HepG2 (cell line): ENCODE results near the gene MRFAP1. TPM values are rescaled to one million over a fixed set of nuclear protein-coding genes. Genes with fewer than 3 reads are reported as not detected.

Source experiments
- ATAC-seq: fragments of 200-7000 bp; cut with Tn5 transposase; 3 replicates; pipeline ENCODE4 v1.9.1; 2020; ENCODE audit warnings: mild to moderate bottlenecking, moderate library complexity
- BruUV-seq: library from RNA; stranded (reverse); fragments of 400-500 nt; replicated peaks from 2 replicates; lab custom pipeline; 2021; lab: Mats Ljungman, UMichigan
- CTCF ChIA-PET: fragments of 300-600 bp; formaldehyde crosslinking; extraction: SDS; loops from one replicate; lab custom pipeline; 2021; ENCODE audit warnings: low total read pairs, inconsistent platforms, low intra/inter-chr PET ratio; lab: Yijun Ruan, JAX
- POLR2A ChIA-PET: fragments of 350-600 bp; sonication (Branson Sonifier 250); formaldehyde crosslinking; loops from one replicate; lab custom pipeline; 2020; ENCODE audit warnings: antibody characterized with exemption, inconsistent platforms; lab: Yijun Ruan, JAX
- DNase-seq: peaks from one replicate; pipeline ENCODE4 v3.0.0-alpha.2; 2015; ENCODE audit warnings: low spot score
- FAIRE-seq: peaks from 3 replicates; lab custom pipeline; 2011; peaks lifted over from hg19 to GRCh38; lab: Jason Lieb, UNC
- H2AFZ ChIP-seq: one replicate; pipeline ENCODE4 v1.6.1; 2011; ENCODE audit warnings: low read length, inconsistent platforms
- H3K27ac ChIP-seq: fragments of 300-600 bp; 3 replicates; pipeline ENCODE4 v1.8.0; 2011; ENCODE audit warnings: mixed run types, mild to moderate bottlenecking, mixed read lengths, low read length, inconsistent platforms; ENCODE audit not compliant: insufficient read depth; ENCODE audit errors: extremely low read length
- H3K27me3 ChIP-seq, 2 experiments: fragments of 200-600 bp in 1 of 2; 2 replicates in 1 of 2; 3 replicates in 1 of 2; pipeline versions ENCODE4 v1.6.0 to v1.8.0; 2011; ENCODE audit warnings: low read length in 2 of 2, mild to moderate bottlenecking in 2 of 2, moderate library complexity in 2 of 2, inconsistent platforms in 1 of 2; ENCODE audit not compliant: insufficient read depth in 2 of 2, control insufficient read depth in 1 of 2
- H3K36me3 ChIP-seq, 2 experiments: fragments of 200-600 bp in 1 of 2; replicated peaks in 1 of 2; 2 replicates in 1 of 2; 3 replicates in 1 of 2; pipeline versions ENCODE4 v1.5.1 to v1.8.0; 2011; ENCODE audit warnings: low read length in 2 of 2, inconsistent platforms in 1 of 2; ENCODE audit not compliant: insufficient read depth in 2 of 2, control insufficient read depth in 1 of 2
- H3K4me1 ChIP-seq: 2 replicates; pipeline ENCODE4 v1.5.1; 2012; ENCODE audit warnings: low read length, inconsistent platforms; ENCODE audit not compliant: insufficient read depth
- H3K4me2 ChIP-seq: 2 replicates; pipeline ENCODE4 v1.6.0; 2011; ENCODE audit warnings: low read depth, low read length, inconsistent platforms
- H3K4me3 ChIP-seq, 3 experiments: fragments of 200-600 bp in 1 of 3; sonication (generic), shearing (Covaris generic) in 1 of 3; replicated peaks in 1 of 3; 2 replicates each; pipeline ENCODE4 v1.5.1; 2011 to 2016; ENCODE audit warnings: low read length in 3 of 3, inconsistent platforms in 2 of 3, low read depth in 2 of 3, mild to moderate bottlenecking in 2 of 3, control low read depth in 1 of 3, mixed read lengths in 1 of 3; ENCODE audit not compliant: insufficient read depth in 1 of 3
- H3K79me2 ChIP-seq: one replicate; pipeline ENCODE4 v1.6.1; 2011; ENCODE audit warnings: low read length, inconsistent platforms; ENCODE audit not compliant: insufficient read depth
- H3K9ac ChIP-seq: 2 replicates; pipeline ENCODE4 v1.6.0; 2011; ENCODE audit warnings: mild to moderate bottlenecking, low read depth, low read length, inconsistent platforms; ENCODE audit not compliant: insufficient read depth
- H3K9me3 ChIP-seq: 2 replicates; pipeline ENCODE4 v1.5.1; 2012; ENCODE audit warnings: mild to moderate bottlenecking, low read length
- H4K20me1 ChIP-seq: 2 replicates; pipeline ENCODE4 v1.6.0; 2011; ENCODE audit warnings: inconsistent platforms, mild to moderate bottlenecking, low read length, moderate library complexity; ENCODE audit not compliant: insufficient read depth
- AGO2 ChIP-seq: fragments of 200-400 bp; formaldehyde crosslinking; optimal IDR thresholded peaks from 2 replicates; pipeline ENCODE3; 2017; ENCODE audit warnings: mild to moderate bottlenecking, low read depth, low read length, moderate library complexity
- EED ChIP-seq: sonication (generic); formaldehyde crosslinking; IDR thresholded peaks from 2 replicates; pipeline ENCODE4 v1.5.0; 2020; ENCODE audit warnings: mild to moderate bottlenecking, missing genetic modification reagents
- TCF12 ChIP-seq, 2 experiments: fragments of 450-650 bp in 1 of 2; sonication (generic) in 1 of 2; formaldehyde crosslinking in 1 of 2; IDR thresholded peaks; 2 replicates each; pipeline versions ENCODE4 v1.6.1 to v1.8.0; 2017 to 2022; ENCODE audit warnings: antibody characterized with exemption in 1 of 2, mild to moderate bottlenecking in 1 of 2, missing genetic modification reagents in 1 of 2, moderate library complexity in 1 of 2
- ZNF205 ChIP-seq: IDR thresholded peaks from 2 replicates; pipeline ENCODE4 v1.6.1; 2018; ENCODE audit warnings: missing biosample characterization, missing genetic modification reagents
- ZNF230 ChIP-seq: sonication (generic); formaldehyde crosslinking; IDR thresholded peaks from 2 replicates; pipeline ENCODE4 v1.4.0; 2020; ENCODE audit warnings: mild to moderate bottlenecking, missing genetic modification reagents
- ZNF256 ChIP-seq: sonication (generic); formaldehyde crosslinking; conservative IDR thresholded peaks from 2 replicates; pipeline ENCODE4 v1.4.0; 2020; ENCODE audit warnings: missing genetic modification reagents
- ZNF350 ChIP-seq: sonication (generic); formaldehyde crosslinking; IDR thresholded peaks from 2 replicates; pipeline ENCODE4 v1.4.0; 2020; ENCODE audit warnings: mild to moderate bottlenecking, low read depth, missing genetic modification reagents, borderline replicate concordance
- whole genome bisulfite sequencing: methylation state at CpG from one replicate; pipeline ENCODE4 v1.1.6; 2017; ENCODE audit warnings: low lambda C conversion rate; 5-methylcytosine and 5-hydroxymethylcytosine counted together
- in situ Hi-C: cut with HindIII; loops from 2 replicates; pipeline ENCODE4 v1.10.0; 2017; ENCODE audit warnings: low pct_unique_long_range_greater_than_20kb; ENCODE audit not compliant: extremely low pct_ligation_motif_present
- intact Hi-C: fragments of 100-400 bp; cut with micrococcal nuclease; formaldehyde crosslinking; loops from one replicate; pipeline ENCODE4 v1.10.0; 2022; ENCODE audit not compliant: unreplicated experiment
- polyA plus RNA-seq, 8 experiments: library from polyadenylated mRNA; depleted of rRNA in 3 of 8; stranded (reverse) in 7 of 8; unstranded in 1 of 8; fragments of >200 nt; fragmentation: Illumina TruSeq in 4 of 8; extraction: Trizol in 4 of 8; gene quantifications; 2 replicates each; pipeline versions ENCODE4 v1.2.1 to v1.2.3, GENCODE V29; 2011 to 2016; ENCODE audit warnings: low read depth in 4 of 8, missing spikeins in 1 of 8, mixed read lengths in 1 of 8; ENCODE audit not compliant: insufficient read depth in 1 of 8
- total RNA-seq, 5 experiments: library from RNA; depleted of rRNA; stranded (reverse); fragments of >200 nt; fragmentation: Illumina TruSeq; extraction: Trizol; gene quantifications; 2 replicates each; pipeline ENCODE4 v1.2.3, GENCODE V29; 2016; ENCODE audit warnings: low read depth in 1 of 5
- TF ChIP-seq, protein P1 (sequence below): sonication (generic); formaldehyde crosslinking; IDR thresholded peaks from 2 replicates; pipeline ENCODE4 v1.8.1; 2022; ENCODE audit warnings: mild to moderate bottlenecking, missing genetic modification reagents

Gene MRFAP1
- total and polyA plus RNA-seq, 2 of the 13 experiments (the other 11 are each of a cell fraction or from before 2014, with no cell fraction given), result 112 to 158 TPM

DNA sequence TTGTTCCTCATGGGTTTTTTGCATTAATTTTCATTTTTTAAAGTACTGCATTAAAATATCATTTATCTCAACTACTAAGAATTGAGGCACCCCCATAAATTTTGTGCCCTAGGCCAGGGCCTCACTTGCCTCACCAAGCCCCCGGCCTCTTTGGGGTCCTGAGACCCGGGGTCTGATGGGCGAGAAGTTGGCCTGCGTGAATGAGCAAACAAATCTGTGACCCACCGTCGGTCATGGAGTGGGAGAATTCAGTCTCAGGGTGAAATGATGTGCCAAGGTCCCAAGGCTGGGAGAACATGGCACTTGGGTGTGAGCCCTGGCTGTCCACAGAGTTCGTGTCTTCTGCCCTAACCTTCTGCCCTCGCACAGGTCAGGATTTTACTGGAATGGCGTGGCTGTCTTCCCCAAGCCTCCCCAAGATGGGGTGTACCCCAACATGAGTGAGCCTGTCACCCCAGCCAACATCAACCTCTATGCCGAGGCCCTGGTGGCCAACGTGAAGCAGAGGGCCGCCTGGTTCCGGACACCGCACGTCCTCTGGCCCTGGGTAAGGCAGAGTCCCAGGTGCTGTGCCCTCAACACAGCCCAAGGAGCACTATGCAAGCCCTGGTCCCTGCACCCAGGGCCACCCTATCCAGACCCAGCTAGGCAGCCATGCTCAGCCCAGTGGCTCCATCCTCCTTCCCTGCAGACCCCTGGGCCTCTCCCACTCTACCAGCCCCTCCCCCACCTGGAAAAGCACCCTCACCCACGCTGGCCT lies 47.5 kb upstream of the MRFAP1 start:
- Histone ChIP-seq H3K4me1 (no peaks in the 10 kb centered on the region), H3K4me3 (no peak overlapping the region), H3K9ac (no peak overlapping the region), H2AFZ (no peak overlapping the region), H3K36me3 (no peaks in the 10 kb centered on the region; a peak in 2 of 5 replicates), H3K4me2 (no peak overlapping the region), H4K20me1 (no peaks in the 10 kb centered on the region), H3K9me3 (no peaks in the 10 kb centered on the region), H3K27me3 (no peaks in the 10 kb centered on the region), H3K27ac (no peak overlapping the region), H3K79me2 (no peaks in the 10 kb centered on the region)
- ChIA-PET POLR2A (interaction anchor here (0.5 kb wide), 1 partner anchor 10 kb away, joined by 3 read pairs; no protein-coding TSS in a partner anchor), CTCF (no interaction called here)
- FAIRE-seq, result no peak
- in situ Hi-C loops, result no loop called here
- WGBS, result 93% methylated on average over 7 of the region's 16 CpGs
- intact Hi-C loops, result no loop called here
- TF ChIP-seq, protein P1, sequence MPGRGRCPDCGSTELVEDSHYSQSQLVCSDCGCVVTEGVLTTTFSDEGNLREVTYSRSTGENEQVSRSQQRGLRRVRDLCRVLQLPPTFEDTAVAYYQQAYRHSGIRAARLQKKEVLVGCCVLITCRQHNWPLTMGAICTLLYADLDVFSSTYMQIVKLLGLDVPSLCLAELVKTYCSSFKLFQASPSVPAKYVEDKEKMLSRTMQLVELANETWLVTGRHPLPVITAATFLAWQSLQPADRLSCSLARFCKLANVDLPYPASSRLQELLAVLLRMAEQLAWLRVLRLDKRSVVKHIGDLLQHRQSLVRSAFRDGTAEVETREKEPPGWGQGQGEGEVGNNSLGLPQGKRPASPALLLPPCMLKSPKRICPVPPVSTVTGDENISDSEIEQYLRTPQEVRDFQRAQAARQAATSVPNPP (CRISPR knock-in tag), result no peak
- TF ChIP-seq EED (CRISPR knock-in tag) (no peak), ZNF230 (CRISPR knock-in tag) (no peak), AGO2 (peak; percentile 54)
- no peak for ATAC-seq
- DNase-seq, result no peak
- no TSS peak for BruUV-seq

GRCh38 chr4:6594341-6594740 lies 46.1 kb upstream of the MRFAP1 start:
- in situ Hi-C loops, result no loop called here
- Histone ChIP-seq H3K9ac (no peak overlapping the region), H4K20me1 (no peaks in the 10 kb centered on the region), H3K4me3 (no peak overlapping the region), H3K4me2 (no peak overlapping the region), H3K27me3 (no peaks in the 10 kb centered on the region), H3K79me2 (no peaks in the 10 kb centered on the region), H3K4me1 (no peaks in the 10 kb centered on the region), H3K27ac (no peak overlapping the region), H3K36me3 (no peaks in the 10 kb centered on the region; a peak in 2 of 5 replicates), H2AFZ (no peak overlapping the region), H3K9me3 (no peaks in the 10 kb centered on the region)
- ChIA-PET POLR2A (no interaction called here), CTCF (no interaction called here)
- FAIRE-seq (no peak), DNase-seq (no peak), ATAC-seq (no peak)
- no peak for TF ChIP-seq TCF12 (IDR thresholded peaks at IDR 0.05)
- TF ChIP-seq TCF12 (CRISPR knock-in tag; IDR thresholded peaks at IDR 0.05), result no peak
- TF ChIP-seq ZNF205 (CRISPR knock-in tag), result no peak
- TF ChIP-seq ZNF256 (CRISPR knock-in tag), result no peak
- no peak for TF ChIP-seq ZNF350 (CRISPR knock-in tag)
- 98% methylated on average over 18 of the region's 22 CpGs for WGBS
- intact Hi-C loops, result no loop called here
- no TSS peak for BruUV-seq
